Measurements from ENCODE around the gene LRRTM4. TPM values are rescaled to one million over a fixed set of nuclear protein-coding genes. Genes with fewer than 3 reads are reported as not detected.

The LRRTM4 gene
- total and polyA plus RNA-seq, 2 experiments from 2014 or later = 4.5 to 15.4 TPM

DNA sequence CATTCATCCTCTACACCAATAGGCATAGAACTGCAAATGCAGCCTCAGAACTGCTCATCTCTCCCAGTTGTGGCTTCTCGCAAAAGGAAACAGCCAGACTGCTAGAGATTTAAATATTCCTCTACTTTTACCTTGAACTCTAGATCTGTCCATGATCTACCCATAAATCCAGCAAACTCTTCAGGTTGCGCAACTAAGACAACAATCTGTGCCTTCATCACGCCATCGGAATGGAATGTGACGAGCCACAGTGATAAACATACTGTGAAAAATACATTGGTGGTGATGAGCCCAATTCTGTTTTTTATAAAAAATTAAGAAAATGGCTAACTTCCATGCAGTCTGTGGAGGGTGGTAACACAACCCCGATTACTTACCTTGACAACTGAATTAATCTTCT lies 626.7 kb downstream of the LRRTM4 start:
- H3K9me2 ChIP-seq (ENCODE audit: insufficient read depth) = no peaks in the 10 kb centered on the region
- H2AFZ ChIP-seq = no peak overlapping the region
- H3K36me3 ChIP-seq (ENCODE audit: insufficient read depth) = no peaks in the 10 kb centered on the region
- H3F3A ChIP-seq (replicated peaks; ENCODE audit: low read depth) = no peaks in the 10 kb centered on the region
- no peaks in the 10 kb centered on the region for H3K27me3 ChIP-seq (ENCODE audit: insufficient read depth)
- TF ChIP-seq, protein P1, sequence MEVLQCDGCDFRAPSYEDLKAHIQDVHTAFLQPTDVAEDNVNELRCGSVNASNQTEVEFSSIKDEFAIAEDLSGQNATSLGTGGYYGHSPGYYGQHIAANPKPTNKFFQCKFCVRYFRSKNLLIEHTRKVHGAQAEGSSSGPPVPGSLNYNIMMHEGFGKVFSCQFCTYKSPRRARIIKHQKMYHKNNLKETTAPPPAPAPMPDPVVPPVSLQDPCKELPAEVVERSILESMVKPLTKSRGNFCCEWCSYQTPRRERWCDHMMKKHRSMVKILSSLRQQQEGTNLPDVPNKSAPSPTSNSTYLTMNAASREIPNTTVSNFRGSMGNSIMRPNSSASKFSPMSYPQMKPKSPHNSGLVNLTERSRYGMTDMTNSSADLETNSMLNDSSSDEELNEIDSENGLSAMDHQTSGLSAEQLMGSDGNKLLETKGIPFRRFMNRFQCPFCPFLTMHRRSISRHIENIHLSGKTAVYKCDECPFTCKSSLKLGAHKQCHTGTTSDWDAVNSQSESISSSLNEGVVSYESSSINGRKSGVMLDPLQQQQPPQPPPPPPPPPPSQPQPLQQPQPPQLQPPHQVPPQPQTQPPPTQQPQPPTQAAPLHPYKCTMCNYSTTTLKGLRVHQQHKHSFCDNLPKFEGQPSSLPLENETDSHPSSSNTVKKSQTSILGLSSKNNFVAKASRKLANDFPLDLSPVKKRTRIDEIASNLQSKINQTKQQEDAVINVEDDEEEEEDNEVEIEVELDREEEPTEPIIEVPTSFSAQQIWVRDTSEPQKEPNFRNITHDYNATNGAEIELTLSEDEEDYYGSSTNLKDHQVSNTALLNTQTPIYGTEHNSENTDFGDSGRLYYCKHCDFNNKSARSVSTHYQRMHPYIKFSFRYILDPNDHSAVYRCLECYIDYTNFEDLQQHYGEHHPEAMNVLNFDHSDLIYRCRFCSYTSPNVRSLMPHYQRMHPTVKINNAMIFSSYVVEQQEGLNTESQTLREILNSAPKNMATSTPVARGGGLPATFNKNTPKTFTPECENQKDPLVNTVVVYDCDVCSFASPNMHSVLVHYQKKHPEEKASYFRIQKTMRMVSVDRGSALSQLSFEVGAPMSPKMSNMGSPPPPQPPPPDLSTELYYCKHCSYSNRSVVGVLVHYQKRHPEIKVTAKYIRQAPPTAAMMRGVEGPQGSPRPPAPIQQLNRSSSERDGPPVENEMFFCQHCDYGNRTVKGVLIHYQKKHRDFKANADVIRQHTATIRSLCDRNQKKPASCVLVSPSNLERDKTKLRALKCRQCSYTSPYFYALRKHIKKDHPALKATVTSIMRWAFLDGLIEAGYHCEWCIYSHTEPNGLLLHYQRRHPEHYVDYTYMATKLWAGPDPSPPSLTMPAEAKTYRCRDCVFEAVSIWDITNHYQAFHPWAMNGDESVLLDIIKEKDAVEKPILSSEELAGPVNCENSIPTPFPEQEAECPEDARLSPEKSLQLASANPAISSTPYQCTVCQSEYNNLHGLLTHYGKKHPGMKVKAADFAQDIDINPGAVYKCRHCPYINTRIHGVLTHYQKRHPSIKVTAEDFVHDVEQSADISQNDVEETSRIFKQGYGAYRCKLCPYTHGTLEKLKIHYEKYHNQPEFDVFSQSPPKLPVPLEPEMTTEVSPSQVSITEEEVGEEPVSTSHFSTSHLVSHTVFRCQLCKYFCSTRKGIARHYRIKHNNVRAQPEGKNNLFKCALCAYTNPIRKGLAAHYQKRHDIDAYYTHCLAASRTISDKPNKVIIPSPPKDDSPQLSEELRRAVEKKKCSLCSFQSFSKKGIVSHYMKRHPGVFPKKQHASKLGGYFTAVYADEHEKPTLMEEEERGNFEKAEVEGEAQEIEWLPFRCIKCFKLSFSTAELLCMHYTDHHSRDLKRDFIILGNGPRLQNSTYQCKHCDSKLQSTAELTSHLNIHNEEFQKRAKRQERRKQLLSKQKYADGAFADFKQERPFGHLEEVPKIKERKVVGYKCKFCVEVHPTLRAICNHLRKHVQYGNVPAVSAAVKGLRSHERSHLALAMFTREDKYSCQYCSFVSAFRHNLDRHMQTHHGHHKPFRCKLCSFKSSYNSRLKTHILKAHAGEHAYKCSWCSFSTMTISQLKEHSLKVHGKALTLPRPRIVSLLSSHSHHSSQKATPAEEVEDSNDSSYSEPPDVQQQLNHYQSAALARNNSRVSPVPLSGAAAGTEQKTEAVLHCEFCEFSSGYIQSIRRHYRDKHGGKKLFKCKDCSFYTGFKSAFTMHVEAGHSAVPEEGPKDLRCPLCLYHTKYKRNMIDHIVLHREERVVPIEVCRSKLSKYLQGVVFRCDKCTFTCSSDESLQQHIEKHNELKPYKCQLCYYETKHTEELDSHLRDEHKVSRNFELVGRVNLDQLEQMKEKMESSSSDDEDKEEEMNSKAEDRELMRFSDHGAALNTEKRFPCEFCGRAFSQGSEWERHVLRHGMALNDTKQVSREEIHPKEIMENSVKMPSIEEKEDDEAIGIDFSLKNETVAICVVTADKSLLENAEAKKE (CRISPR knock-in tag; IDR thresholded peaks at IDR 0.05) = no peak
- no peak for TF ChIP-seq ZNF331 (CRISPR knock-in tag; IDR thresholded peaks at IDR 0.05; ENCODE audit: low read depth)
- TF ChIP-seq, protein P2, sequence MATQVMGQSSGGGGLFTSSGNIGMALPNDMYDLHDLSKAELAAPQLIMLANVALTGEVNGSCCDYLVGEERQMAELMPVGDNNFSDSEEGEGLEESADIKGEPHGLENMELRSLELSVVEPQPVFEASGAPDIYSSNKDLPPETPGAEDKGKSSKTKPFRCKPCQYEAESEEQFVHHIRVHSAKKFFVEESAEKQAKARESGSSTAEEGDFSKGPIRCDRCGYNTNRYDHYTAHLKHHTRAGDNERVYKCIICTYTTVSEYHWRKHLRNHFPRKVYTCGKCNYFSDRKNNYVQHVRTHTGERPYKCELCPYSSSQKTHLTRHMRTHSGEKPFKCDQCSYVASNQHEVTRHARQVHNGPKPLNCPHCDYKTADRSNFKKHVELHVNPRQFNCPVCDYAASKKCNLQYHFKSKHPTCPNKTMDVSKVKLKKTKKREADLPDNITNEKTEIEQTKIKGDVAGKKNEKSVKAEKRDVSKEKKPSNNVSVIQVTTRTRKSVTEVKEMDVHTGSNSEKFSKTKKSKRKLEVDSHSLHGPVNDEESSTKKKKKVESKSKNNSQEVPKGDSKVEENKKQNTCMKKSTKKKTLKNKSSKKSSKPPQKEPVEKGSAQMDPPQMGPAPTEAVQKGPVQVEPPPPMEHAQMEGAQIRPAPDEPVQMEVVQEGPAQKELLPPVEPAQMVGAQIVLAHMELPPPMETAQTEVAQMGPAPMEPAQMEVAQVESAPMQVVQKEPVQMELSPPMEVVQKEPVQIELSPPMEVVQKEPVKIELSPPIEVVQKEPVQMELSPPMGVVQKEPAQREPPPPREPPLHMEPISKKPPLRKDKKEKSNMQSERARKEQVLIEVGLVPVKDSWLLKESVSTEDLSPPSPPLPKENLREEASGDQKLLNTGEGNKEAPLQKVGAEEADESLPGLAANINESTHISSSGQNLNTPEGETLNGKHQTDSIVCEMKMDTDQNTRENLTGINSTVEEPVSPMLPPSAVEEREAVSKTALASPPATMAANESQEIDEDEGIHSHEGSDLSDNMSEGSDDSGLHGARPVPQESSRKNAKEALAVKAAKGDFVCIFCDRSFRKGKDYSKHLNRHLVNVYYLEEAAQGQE (IDR thresholded peaks at IDR 0.05; ENCODE audit: unreplicated experiment) = no peak
- TF ChIP-seq, protein P3, sequence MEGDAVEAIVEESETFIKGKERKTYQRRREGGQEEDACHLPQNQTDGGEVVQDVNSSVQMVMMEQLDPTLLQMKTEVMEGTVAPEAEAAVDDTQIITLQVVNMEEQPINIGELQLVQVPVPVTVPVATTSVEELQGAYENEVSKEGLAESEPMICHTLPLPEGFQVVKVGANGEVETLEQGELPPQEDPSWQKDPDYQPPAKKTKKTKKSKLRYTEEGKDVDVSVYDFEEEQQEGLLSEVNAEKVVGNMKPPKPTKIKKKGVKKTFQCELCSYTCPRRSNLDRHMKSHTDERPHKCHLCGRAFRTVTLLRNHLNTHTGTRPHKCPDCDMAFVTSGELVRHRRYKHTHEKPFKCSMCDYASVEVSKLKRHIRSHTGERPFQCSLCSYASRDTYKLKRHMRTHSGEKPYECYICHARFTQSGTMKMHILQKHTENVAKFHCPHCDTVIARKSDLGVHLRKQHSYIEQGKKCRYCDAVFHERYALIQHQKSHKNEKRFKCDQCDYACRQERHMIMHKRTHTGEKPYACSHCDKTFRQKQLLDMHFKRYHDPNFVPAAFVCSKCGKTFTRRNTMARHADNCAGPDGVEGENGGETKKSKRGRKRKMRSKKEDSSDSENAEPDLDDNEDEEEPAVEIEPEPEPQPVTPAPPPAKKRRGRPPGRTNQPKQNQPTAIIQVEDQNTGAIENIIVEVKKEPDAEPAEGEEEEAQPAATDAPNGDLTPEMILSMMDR (conservative IDR thresholded peaks at IDR 0.05; ENCODE audit: low read depth in 2 of 2) = no peak
- no peak for TF ChIP-seq EZH2phosphoT487 (IDR thresholded peaks at IDR 0.05; ENCODE audit: unreplicated experiment)
- no peak for TF ChIP-seq EZH2 (IDR thresholded peaks at IDR 0.05; ENCODE audit: low read depth, unreplicated experiment)
- no peak for TF ChIP-seq CREB1 (CRISPR knock-in tag; IDR thresholded peaks at IDR 0.05; ENCODE audit: low read depth)
- TF ChIP-seq STAT1 (IDR thresholded peaks at IDR 0.05; ENCODE audit: unreplicated experiment) = no peak
- TF ChIP-seq, protein P4, sequence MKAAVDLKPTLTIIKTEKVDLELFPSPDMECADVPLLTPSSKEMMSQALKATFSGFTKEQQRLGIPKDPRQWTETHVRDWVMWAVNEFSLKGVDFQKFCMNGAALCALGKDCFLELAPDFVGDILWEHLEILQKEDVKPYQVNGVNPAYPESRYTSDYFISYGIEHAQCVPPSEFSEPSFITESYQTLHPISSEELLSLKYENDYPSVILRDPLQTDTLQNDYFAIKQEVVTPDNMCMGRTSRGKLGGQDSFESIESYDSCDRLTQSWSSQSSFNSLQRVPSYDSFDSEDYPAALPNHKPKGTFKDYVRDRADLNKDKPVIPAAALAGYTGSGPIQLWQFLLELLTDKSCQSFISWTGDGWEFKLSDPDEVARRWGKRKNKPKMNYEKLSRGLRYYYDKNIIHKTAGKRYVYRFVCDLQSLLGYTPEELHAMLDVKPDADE (IDR thresholded peaks at IDR 0.05) = no peak
- no peak for TF ChIP-seq NANOG (IDR thresholded peaks at IDR 0.05; ENCODE audit: borderline replicate concordance)
- no peak for TF ChIP-seq ZNF114 (CRISPR knock-in tag; IDR thresholded peaks at IDR 0.05)
- TF ChIP-seq JUNB (IDR thresholded peaks at IDR 0.05; ENCODE audit: unreplicated experiment) = no peak
- TF ChIP-seq POLR2AphosphoS5 (IDR thresholded peaks at IDR 0.05; ENCODE audit: low read depth) = no peak
- H3K4me2 ChIP-seq = no peak overlapping the region
- H3K79me2 ChIP-seq (replicated peaks; ENCODE audit: insufficient read depth) = no peaks in the 10 kb centered on the region
- Mint-ChIP-seq H3K27me3 (ENCODE audit: insufficient read depth, low read depth, poor library complexity) (no peaks in the 10 kb centered on the region), H3K27ac (no peak overlapping the region), H3K9me3 (no peaks in the 10 kb centered on the region), H3K36me3 (ENCODE audit: low read depth) (no peaks in the 10 kb centered on the region), H3K4me1 (no peaks in the 10 kb centered on the region), H3K4me3 (no peak overlapping the region)
- DNase-seq (ENCODE audit: low spot score) = no peak
- no peak overlapping the region for H3K27ac ChIP-seq (ENCODE audit: low read depth)
- no peak for ATAC-seq
- H3K4me3 ChIP-seq = no peak overlapping the region
- no peaks in the 10 kb centered on the region for H4K20me1 ChIP-seq (replicated peaks; ENCODE audit: insufficient read depth)
- H3K4me1 ChIP-seq (ENCODE audit: insufficient read depth) = no peaks in the 10 kb centered on the region
